H1 (cell line): ENCODE measurements around the gene PHGDH.

Experiments used
- YY1 ChIP-seq: IDR thresholded peaks from 2 replicates; pipeline ENCODE4 v1.6.1; 2011; ENCODE audit warnings: low read depth, mild to moderate bottlenecking, low read length
- ZNF274 ChIP-seq: IDR thresholded peaks from 2 replicates; pipeline ENCODE4 v1.7.0; 2012; ENCODE audit warnings: low read length, borderline replicate concordance; ENCODE audit errors: extremely low read depth
- TF ChIP-seq, protein P1 (sequence below), 3 experiments: IDR thresholded peaks; 1 replicate in 2 of 3; 2 replicates in 1 of 3; pipeline versions ENCODE4 v1.5.1 to v1.6.1; 2011; ENCODE audit warnings: low read length in 3 of 3, mild to moderate bottlenecking in 3 of 3, inconsistent platforms in 2 of 3, low read depth in 1 of 3, moderate library complexity in 1 of 3; ENCODE audit not compliant: insufficient read depth in 1 of 3; ENCODE audit errors: control extremely low read depth in 1 of 3

GRCh38 chr1:119721896-119722295, 10.2 kb downstream of the PHGDH start:
- TF ChIP-seq, protein P1, sequence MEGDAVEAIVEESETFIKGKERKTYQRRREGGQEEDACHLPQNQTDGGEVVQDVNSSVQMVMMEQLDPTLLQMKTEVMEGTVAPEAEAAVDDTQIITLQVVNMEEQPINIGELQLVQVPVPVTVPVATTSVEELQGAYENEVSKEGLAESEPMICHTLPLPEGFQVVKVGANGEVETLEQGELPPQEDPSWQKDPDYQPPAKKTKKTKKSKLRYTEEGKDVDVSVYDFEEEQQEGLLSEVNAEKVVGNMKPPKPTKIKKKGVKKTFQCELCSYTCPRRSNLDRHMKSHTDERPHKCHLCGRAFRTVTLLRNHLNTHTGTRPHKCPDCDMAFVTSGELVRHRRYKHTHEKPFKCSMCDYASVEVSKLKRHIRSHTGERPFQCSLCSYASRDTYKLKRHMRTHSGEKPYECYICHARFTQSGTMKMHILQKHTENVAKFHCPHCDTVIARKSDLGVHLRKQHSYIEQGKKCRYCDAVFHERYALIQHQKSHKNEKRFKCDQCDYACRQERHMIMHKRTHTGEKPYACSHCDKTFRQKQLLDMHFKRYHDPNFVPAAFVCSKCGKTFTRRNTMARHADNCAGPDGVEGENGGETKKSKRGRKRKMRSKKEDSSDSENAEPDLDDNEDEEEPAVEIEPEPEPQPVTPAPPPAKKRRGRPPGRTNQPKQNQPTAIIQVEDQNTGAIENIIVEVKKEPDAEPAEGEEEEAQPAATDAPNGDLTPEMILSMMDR (IDR thresholded peaks at IDR 0.05; ENCODE audit: control extremely low read depth in 1 of 3, insufficient read depth in 1 of 3, low read depth in 1 of 3, low read length in 3 of 3), result no peak
- TF ChIP-seq ZNF274 (no peak), YY1 (no peak)
